Right lobe of liver (tissue), 6 donors: Measurements from ENCODE around the gene GGCX. TPM values are rescaled to one million over a fixed set of nuclear protein-coding genes. Genes with fewer than 3 reads are reported as not detected.

Experiments used
- ATAC-seq, 4 donors: fragments of 200-7000 bp; cut with Tn5 transposase; one replicate each; pipeline ENCODE4 v1.9.1; 2020; ENCODE audit warnings: mild to moderate bottlenecking in 4 of 4, moderate library complexity in 4 of 4
- DNase-seq, 3 donors: peaks; one replicate each; pipeline ENCODE4 v3.0.0-alpha.2; 2020
- H3K27ac ChIP-seq, 3 donors: fragments of 200-600 bp; one replicate each; pipeline ENCODE4 v1.8.0; 2022
- H3K27me3 ChIP-seq, 2 donors: fragments of 200-600 bp; one replicate each; pipeline ENCODE4 v1.8.0; 2022
- H3K36me3 ChIP-seq, 4 donors: fragments of 200-600 bp; sonication (generic) in 1 of 4; one replicate each; pipeline versions ENCODE4 v1.5.1 to v1.8.0; 2017 to 2022; ENCODE audit warnings: control low read depth in 1 of 4
- H3K4me1 ChIP-seq, 4 donors: fragments of 200-600 bp; sonication (generic) in 1 of 4; one replicate each; pipeline versions ENCODE4 v1.5.1 to v1.8.0; 2017 to 2022; ENCODE audit warnings: control low read depth in 1 of 4
- H3K4me3 ChIP-seq, 3 donors: fragments of 200-600 bp; one replicate each; pipeline ENCODE4 v1.8.0; 2022
- H3K9me3 ChIP-seq, 4 donors: fragments of 200-600 bp; sonication (generic) in 1 of 4; one replicate each; pipeline versions ENCODE4 v1.5.1 to v1.8.0; 2017 to 2022; ENCODE audit warnings: control low read depth in 1 of 4
- POLR2A ChIP-seq: fragments of 450-650 bp; IDR thresholded peaks from one replicate; pipeline ENCODE4 v1.6.1; 2017; ENCODE audit warnings: antibody characterized with exemption, mild to moderate bottlenecking
- WGBS: methylation state at CpG from one replicate; pipeline ENCODE4 v1.1.6; 2018; ENCODE audit warnings: low coverage, low lambda C conversion rate; ENCODE audit not compliant: insufficient coverage; ENCODE audit errors: missing lambda C conversion rate; 5-methylcytosine and 5-hydroxymethylcytosine counted together
- intact Hi-C, 2 donors: fragments of 100-400 bp; cut with DNase I; formaldehyde crosslinking; loops; one replicate each; pipeline versions ENCODE4 v1.11.2 to v1.14.1; 2022
- total RNA-seq, 6 experiments: library from RNA; depleted of rRNA in 2 of 6; stranded (reverse); fragments of >200 nt in 2 of 6; fragmentation: NEBNext Ultra II Directional in 3 of 6; extraction: Animal tissue kit (Norgen Biotek cat#: 25700) in 3 of 6; gene quantifications; one replicate each; pipeline versions ENCODE4 v1.1.0 to v1.2.4, GENCODE V29; 2016 to 2023
- TF ChIP-seq, protein P1 (sequence below), 4 donors: fragments of 200-600 bp in 3 of 4; fragments of 450-650 bp in 1 of 4; IDR thresholded peaks; one replicate each; pipeline versions ENCODE4 v1.5.1 to v1.8.0; 2016 to 2022; ENCODE audit warnings: antibody characterized with exemption in 4 of 4, mild to moderate bottlenecking in 2 of 4
- donor health status: DM: no; HTN: yes; CAD: no.
- donor health status: DM: no; HTN: no; CAD: no.
- donor health status: DM: no; HTN: no; CAD: no.
- donor health status: DM: no; HTN: yes; CAD: no.
- donor health status: DM: no; HTN: yes; CAD: no.

The GGCX gene
- total RNA-seq, 6 experiments from 2014 or later = 89.6 to 238 (median 183) TPM

DNA sequence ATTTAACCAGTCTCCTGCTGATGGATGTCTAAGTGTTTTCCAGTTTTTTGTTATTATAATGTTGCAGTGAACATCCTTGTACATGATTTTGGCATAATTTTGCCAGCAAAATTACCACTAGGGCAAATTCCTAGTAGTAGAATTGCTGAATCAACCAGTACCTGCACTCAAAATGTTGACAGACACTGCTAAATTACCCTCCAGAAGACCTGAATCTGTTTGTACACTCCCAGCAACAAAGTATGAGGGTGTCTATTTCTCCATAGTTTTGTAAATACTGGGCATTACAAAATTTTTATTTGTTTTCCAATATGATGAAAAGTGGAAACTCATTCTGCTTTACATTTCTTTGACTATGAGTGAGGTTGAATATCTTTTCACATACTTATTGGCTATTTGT is 33.5 kb downstream of the GGCX start:
- peak; percentile 18 to 58 (median 51) for ATAC-seq
- no peak for DNase-seq
- Histone ChIP-seq H3K4me3 (no peak overlapping the region), H3K4me1 (peaks cover 0 to 35% (median 4%) of the 10 kb centered on the region in 4 donors), H3K27me3 (no peaks in the 10 kb centered on the region), H3K36me3 (no peaks in the 10 kb centered on the region), H3K9me3 (no peaks in the 10 kb centered on the region), H3K27ac (no peak overlapping the region)
- intact Hi-C loops = no loop called here
- no peak for TF ChIP-seq POLR2A
- TF ChIP-seq, protein P1, sequence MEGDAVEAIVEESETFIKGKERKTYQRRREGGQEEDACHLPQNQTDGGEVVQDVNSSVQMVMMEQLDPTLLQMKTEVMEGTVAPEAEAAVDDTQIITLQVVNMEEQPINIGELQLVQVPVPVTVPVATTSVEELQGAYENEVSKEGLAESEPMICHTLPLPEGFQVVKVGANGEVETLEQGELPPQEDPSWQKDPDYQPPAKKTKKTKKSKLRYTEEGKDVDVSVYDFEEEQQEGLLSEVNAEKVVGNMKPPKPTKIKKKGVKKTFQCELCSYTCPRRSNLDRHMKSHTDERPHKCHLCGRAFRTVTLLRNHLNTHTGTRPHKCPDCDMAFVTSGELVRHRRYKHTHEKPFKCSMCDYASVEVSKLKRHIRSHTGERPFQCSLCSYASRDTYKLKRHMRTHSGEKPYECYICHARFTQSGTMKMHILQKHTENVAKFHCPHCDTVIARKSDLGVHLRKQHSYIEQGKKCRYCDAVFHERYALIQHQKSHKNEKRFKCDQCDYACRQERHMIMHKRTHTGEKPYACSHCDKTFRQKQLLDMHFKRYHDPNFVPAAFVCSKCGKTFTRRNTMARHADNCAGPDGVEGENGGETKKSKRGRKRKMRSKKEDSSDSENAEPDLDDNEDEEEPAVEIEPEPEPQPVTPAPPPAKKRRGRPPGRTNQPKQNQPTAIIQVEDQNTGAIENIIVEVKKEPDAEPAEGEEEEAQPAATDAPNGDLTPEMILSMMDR (IDR thresholded peaks at IDR 0.05) = no peak

DNA sequence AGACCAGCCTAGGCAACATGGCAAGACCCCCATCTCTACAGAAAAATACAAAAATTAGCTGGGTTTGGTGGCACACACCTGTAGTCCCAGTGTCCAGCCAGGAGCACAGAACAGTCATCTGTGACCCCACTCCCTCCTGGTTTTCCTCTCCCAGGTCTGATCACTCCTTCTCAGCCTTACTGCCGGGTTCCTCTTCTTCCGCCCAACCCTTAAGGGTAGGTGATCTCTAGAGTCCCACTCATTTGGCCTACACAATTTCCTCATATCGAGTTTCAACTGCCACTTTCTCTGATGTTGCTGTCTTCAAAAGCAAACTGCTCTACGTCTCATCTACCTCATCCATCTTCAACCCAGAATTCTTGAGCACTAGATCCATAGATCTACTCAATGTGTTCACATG is 35.7 kb downstream of the GGCX start:
- 73% methylated on average over 4 of the region's 4 CpGs for WGBS
- H3K9me3 ChIP-seq = no peaks in the 10 kb centered on the region

DNA sequence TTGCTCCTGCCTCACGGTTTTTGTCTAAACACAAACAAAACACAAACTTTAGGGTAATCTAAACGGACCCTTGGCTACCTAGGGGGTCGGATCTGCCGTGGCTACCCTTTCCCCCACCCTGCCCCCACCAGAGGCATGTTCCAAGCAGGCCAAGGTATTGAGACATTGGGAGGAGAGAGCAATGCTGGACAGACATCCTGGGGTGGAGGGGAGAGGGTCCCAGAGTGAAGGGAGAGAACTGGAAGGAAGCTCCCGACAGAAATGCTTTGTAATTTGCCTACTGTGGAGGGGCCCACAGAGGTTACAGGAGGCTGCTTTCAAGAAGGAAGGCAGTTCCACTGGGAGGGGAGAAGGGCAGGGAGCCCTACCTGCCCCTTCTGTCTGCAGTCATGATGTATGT is 36.3 kb downstream of the GGCX start:
- Histone ChIP-seq H3K9me3 (no peaks in the 10 kb centered on the region), H3K27ac (no peak overlapping the region), H3K27me3 (no peaks in the 10 kb centered on the region), H3K4me3 (no peak overlapping the region), H3K36me3 (no peaks in the 10 kb centered on the region), H3K4me1 (peaks cover 0 to 26% (median 0%) of the 10 kb centered on the region in 4 donors)
- ATAC-seq (no peak), DNase-seq (no peak)
- intact Hi-C loops = no loop called here
- TF ChIP-seq, protein P1 (IDR thresholded peaks at IDR 0.05) = no peak
- WGBS = 73% methylated on average over 5 of the region's 5 CpGs

More for the DNA sequence above, 35.7 kb downstream of the GGCX start:
- no peak overlapping the region for H3K4me3 ChIP-seq
- TF ChIP-seq, protein P1 (IDR thresholded peaks at IDR 0.05) = no peak
- TF ChIP-seq POLR2A = no peak
- no peaks in the 10 kb centered on the region for H3K36me3 ChIP-seq
- no peaks in the 10 kb centered on the region for H3K27me3 ChIP-seq
- peaks cover 0 to 26% (median 0%) of the 10 kb centered on the region in 4 donors for H3K4me1 ChIP-seq
- no peak overlapping the region for H3K27ac ChIP-seq
- intact Hi-C loops = no loop called here
- DNase-seq = no peak
- no peak for ATAC-seq

DNA sequence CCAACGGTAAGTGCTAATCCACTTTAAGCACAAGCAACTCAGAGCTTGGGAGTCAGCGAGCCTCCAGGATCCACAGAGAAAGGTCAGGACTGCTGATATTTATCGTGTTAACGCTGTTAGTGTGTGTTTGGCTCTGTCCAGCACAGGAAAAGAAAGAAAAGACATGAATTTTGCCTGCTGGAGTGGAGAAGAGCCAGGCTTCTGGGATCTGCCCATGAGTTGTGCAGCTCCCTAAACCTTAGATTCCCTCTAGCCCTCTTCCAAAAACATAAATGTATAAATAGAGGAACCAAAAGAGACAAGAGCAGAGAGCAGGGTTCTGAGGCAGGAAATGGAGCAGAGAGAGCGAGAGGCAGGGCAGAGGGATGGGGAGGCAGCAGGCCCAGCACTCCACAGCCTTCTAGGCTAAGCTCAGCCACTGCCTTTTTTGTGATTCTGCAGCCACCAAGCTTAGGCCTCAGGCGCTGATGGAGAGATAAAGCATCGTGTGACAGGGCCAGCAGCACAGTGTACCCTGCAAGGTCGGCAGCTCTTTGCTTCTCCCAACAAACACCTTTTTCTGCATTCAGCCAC is 36.9 kb downstream of the GGCX start:
- TF ChIP-seq, protein P1 (IDR thresholded peaks at IDR 0.05) = no peak
- no peak for TF ChIP-seq POLR2A
- no peak overlapping the region for H3K27ac ChIP-seq
- H3K9me3 ChIP-seq = no peaks in the 10 kb centered on the region
- peaks cover 0 to 26% (median 0%) of the 10 kb centered on the region in 4 donors for H3K4me1 ChIP-seq
- WGBS = 57% methylated on average over 8 of the region's 8 CpGs
- H3K27me3 ChIP-seq = no peaks in the 10 kb centered on the region
- ATAC-seq (peak in 3 of 4 donors; percentile 30 to 47 (median 38)), DNase-seq (no peak)
- no peak overlapping the region for H3K4me3 ChIP-seq
- H3K36me3 ChIP-seq = no peaks in the 10 kb centered on the region
- intact Hi-C loops = no loop called here

DNA sequence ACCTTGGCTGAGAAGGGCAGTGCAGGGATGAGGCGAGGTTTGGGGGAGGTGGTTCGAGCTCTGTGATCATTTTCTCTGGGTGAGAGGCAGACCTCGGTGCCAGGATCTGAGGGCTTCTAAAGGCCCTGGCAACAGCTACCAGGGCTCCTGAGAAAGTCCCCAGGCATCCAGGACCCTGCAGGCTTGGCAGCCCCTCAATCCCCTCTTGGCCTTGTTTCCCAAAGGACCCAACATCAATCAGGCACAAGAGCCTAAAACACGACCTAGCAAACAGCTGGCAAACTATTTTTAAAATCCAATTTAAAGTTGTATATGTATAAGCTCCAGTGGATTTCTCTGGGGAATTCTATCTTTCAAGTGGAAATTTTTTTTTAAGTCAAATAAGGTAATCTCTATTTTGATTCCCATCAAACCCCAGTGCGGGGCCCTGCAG is 37.4 kb downstream of the GGCX start:
- Histone ChIP-seq H3K27ac (no peak overlapping the region), H3K4me1 (peaks cover 0 to 26% (median 0%) of the 10 kb centered on the region in 4 donors), H3K27me3 (no peaks in the 10 kb centered on the region), H3K36me3 (no peaks in the 10 kb centered on the region), H3K4me3 (no peak overlapping the region), H3K9me3 (no peaks in the 10 kb centered on the region)
- ATAC-seq (no peak), DNase-seq (no peak)
- TF ChIP-seq POLR2A = no peak
- TF ChIP-seq, protein P1 (IDR thresholded peaks at IDR 0.05) = no peak
- intact Hi-C loops = no loop called here
- 78% methylated on average over 1 of the region's 5 CpGs for WGBS
